Endothelial cell of umbilical vein (primary cell): ENCODE measurements around the gene SERPINF2. TPM values are rescaled to one million over a fixed set of nuclear protein-coding genes. Genes with fewer than 3 reads are reported as not detected.
"Not testable (repeated sequence)": the region's sequence is repeated elsewhere in the genome, so short reads cannot be mapped to it uniquely, and the experiment has no call there.

Experiments used
- BruUV-seq: library from RNA; stranded (reverse); fragments of 400-500 nt; replicated peaks from 2 replicates; lab custom pipeline; 2021; lab: Mats Ljungman, UMichigan
- CTCF ChIA-PET: fragments of 300-600, 350-600 bp; sonication (Branson Sonifier 250); formaldehyde crosslinking; loops from one replicate; lab custom pipeline; 2021; ENCODE audit warnings: antibody characterized with exemption, inconsistent platforms; lab: Charles Lee
- POLR2A ChIA-PET: fragments of 300-600, 350-600 bp; sonication (Branson Sonifier 250); formaldehyde crosslinking; loops from one replicate; lab custom pipeline; 2021; ENCODE audit warnings: antibody characterized with exemption, inconsistent platforms; lab: Charles Lee
- DNase-seq: peaks from one replicate; pipeline ENCODE4 v3.0.0-alpha.2; 2011; ENCODE audit warnings: low read depth, low spot score
- FAIRE-seq: peaks from 2 replicates; lab custom pipeline; 2011; peaks lifted over from hg19 to GRCh38; lab: Jason Lieb, UNC
- H2AFZ ChIP-seq: 2 replicates; pipeline ENCODE4 v1.6.0; 2012; ENCODE audit warnings: low read depth, low read length, control low read depth, inconsistent platforms
- H3K27ac ChIP-seq: 2 replicates; pipeline ENCODE4 v1.5.1; 2011; ENCODE audit warnings: low read depth, mild to moderate bottlenecking, control low read depth, low read length, moderate library complexity; ENCODE audit not compliant: insufficient read depth
- H3K27me3 ChIP-seq, 2 experiments: 2 replicates each; pipeline versions ENCODE4 v1.6.0 to v1.6.1; 2011; ENCODE audit warnings: low read length in 2 of 2, mixed read lengths in 1 of 2; ENCODE audit not compliant: control insufficient read depth in 2 of 2, insufficient read depth in 2 of 2
- H3K36me3 ChIP-seq, 2 experiments: 2 replicates in 1 of 2; 3 replicates in 1 of 2; pipeline ENCODE4 v1.5.1; 2011; ENCODE audit warnings: low read length in 2 of 2, mild to moderate bottlenecking in 1 of 2, moderate library complexity in 1 of 2; ENCODE audit not compliant: control insufficient read depth in 2 of 2, insufficient read depth in 2 of 2; ENCODE audit errors: extremely low read depth in 1 of 2
- H3K4me1 ChIP-seq: 3 replicates; pipeline ENCODE4 v1.5.1; 2011; ENCODE audit warnings: mild to moderate bottlenecking, low read length; ENCODE audit not compliant: control insufficient read depth, insufficient read depth; ENCODE audit errors: extremely low read depth
- H3K4me2 ChIP-seq: 2 replicates; pipeline ENCODE4 v1.6.1; 2011; ENCODE audit warnings: low read length, control low read depth, mixed read lengths; ENCODE audit not compliant: insufficient read depth
- H3K4me3 ChIP-seq, 3 experiments: fragments of 200-600 bp in 1 of 3; sonication (generic), shearing (Covaris generic) in 1 of 3; replicated peaks in 1 of 3; 2 replicates each; pipeline ENCODE4 v1.5.1; 2011 to 2016; ENCODE audit warnings: control low read depth in 3 of 3, low read length in 3 of 3, mild to moderate bottlenecking in 2 of 3, inconsistent platforms in 1 of 3, low read depth in 1 of 3, moderate library complexity in 1 of 3; ENCODE audit not compliant: insufficient read depth in 1 of 3
- H3K79me2 ChIP-seq: 2 replicates; pipeline ENCODE4 v1.6.0; 2012; ENCODE audit warnings: low read length, inconsistent platforms; ENCODE audit not compliant: control insufficient read depth, insufficient read depth
- H3K9ac ChIP-seq: replicated peaks from 2 replicates; pipeline ENCODE3; 2011; ENCODE audit warnings: low read length, control low read depth; ENCODE audit not compliant: insufficient read depth; ENCODE audit errors: extremely low read depth
- H3K9me1 ChIP-seq: replicated peaks from 3 replicates; pipeline ENCODE4 v1.6.0; 2011; ENCODE audit warnings: mild to moderate bottlenecking, low read length; ENCODE audit not compliant: control insufficient read depth, insufficient read depth; ENCODE audit errors: extremely low read depth
- H3K9me3 ChIP-seq: replicated peaks from 2 replicates; pipeline ENCODE4 v1.5.1; 2012; ENCODE audit warnings: low read length, inconsistent platforms; ENCODE audit not compliant: control insufficient read depth, insufficient read depth
- H4K20me1 ChIP-seq: replicated peaks from 2 replicates; pipeline ENCODE3; 2011; ENCODE audit warnings: mild to moderate bottlenecking, low read length; ENCODE audit not compliant: control insufficient read depth, insufficient read depth; ENCODE audit errors: extremely low read depth
- GATA2 ChIP-seq: IDR thresholded peaks from 2 replicates; pipeline ENCODE4 v1.7.0; 2011; ENCODE audit warnings: low read depth, mild to moderate bottlenecking, moderate library complexity, mixed read lengths, low read length; ENCODE audit not compliant: insufficient read length, insufficient read depth
- dilution Hi-C: fragments of 300-500 bp; cut with MboI; formaldehyde crosslinking; loops from one replicate; pipeline ENCODE4 v1.15.0; 2019; ENCODE audit warnings: low sequenced_read_pairs; ENCODE audit not compliant: extremely low pct_ligation_motif_present
- intact Hi-C: fragments of 100-400 bp; cut with micrococcal nuclease; formaldehyde crosslinking; loops from one replicate; pipeline ENCODE4 v1.10.0; 2022
- polyA plus RNA-seq, 4 experiments: library from polyadenylated mRNA; depleted of rRNA in 3 of 4; stranded (reverse) in 3 of 4; unstranded in 1 of 4; fragments of >200 nt; gene quantifications; 2 replicates each; pipeline versions ENCODE4 v1.2.1 to v1.2.3, GENCODE V29; 2011 to 2012; ENCODE audit warnings: missing spikeins in 1 of 4
- total RNA-seq: library from RNA; stranded (reverse); gene quantifications from 2 replicates; pipeline ENCODE4 v1.2.3, GENCODE V29; 2021
- TF ChIP-seq, protein P1 (sequence below): IDR thresholded peaks from 2 replicates; pipeline ENCODE4 v1.6.1; 2011; ENCODE audit not compliant: insufficient read depth, insufficient read length
- TF ChIP-seq, protein P2 (sequence below), 2 donors: IDR thresholded peaks; 1 replicate in 1 of 2; 2 replicates in 1 of 2; pipeline ENCODE4 v1.5.1; 2011; ENCODE audit warnings: low read length in 2 of 2, mild to moderate bottlenecking in 2 of 2, moderate library complexity in 2 of 2, control low read depth in 1 of 2, inconsistent platforms in 1 of 2, low read depth in 1 of 2; ENCODE audit not compliant: insufficient read depth in 1 of 2; ENCODE audit errors: extremely low read depth in 1 of 2

The SERPINF2 gene
- total and polyA plus RNA-seq, 2 donors (not counting 3 experiments of a cell fraction or from before 2014, with no cell fraction given): 0.03 TPM; not detected in 1

DNA sequence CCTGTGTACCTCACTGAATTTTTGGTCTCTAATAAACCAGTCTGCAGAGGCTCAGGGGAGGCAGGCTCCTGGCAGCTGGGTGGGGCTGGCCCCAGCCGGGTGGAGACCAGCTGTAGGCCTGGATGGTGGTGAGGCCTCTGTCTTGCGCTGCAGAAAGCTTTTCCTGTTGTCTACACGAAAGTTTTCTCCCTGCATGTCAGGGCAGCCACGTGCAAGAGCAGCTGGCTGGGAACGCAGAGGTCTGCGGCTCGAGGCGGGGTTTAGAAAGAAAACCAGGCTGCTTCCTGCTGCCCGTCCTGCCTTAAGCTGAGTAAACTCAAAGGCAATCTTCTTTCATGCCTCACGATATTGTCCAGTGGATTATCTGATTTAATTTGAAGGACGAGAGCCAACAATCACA, 21.6 kb downstream of the SERPINF2 start:
- TF ChIP-seq, protein P1, sequence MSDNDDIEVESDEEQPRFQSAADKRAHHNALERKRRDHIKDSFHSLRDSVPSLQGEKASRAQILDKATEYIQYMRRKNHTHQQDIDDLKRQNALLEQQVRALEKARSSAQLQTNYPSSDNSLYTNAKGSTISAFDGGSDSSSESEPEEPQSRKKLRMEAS: peak; percentile 63
- no peak for TF ChIP-seq GATA2
- TF ChIP-seq, protein P2, sequence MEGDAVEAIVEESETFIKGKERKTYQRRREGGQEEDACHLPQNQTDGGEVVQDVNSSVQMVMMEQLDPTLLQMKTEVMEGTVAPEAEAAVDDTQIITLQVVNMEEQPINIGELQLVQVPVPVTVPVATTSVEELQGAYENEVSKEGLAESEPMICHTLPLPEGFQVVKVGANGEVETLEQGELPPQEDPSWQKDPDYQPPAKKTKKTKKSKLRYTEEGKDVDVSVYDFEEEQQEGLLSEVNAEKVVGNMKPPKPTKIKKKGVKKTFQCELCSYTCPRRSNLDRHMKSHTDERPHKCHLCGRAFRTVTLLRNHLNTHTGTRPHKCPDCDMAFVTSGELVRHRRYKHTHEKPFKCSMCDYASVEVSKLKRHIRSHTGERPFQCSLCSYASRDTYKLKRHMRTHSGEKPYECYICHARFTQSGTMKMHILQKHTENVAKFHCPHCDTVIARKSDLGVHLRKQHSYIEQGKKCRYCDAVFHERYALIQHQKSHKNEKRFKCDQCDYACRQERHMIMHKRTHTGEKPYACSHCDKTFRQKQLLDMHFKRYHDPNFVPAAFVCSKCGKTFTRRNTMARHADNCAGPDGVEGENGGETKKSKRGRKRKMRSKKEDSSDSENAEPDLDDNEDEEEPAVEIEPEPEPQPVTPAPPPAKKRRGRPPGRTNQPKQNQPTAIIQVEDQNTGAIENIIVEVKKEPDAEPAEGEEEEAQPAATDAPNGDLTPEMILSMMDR (IDR thresholded peaks at IDR 0.05; ENCODE audit: extremely low read depth in 1 of 2, insufficient read depth in 1 of 2, low read depth in 1 of 2, low read length in 2 of 2): no peak
- Histone ChIP-seq H3K27me3 (no peaks in the 10 kb centered on the region), H3K4me1 (peaks cover 4% of the 10 kb centered on the region), H3K4me2 (peak overlapping the region; percentile 21), H3K36me3 (no peaks in the 10 kb centered on the region), H3K9me1 (no peaks in the 10 kb centered on the region), H3K79me2 (no peaks in the 10 kb centered on the region), H2AFZ (peak overlapping the region; percentile 91), H3K9ac (no peak overlapping the region), H3K9me3 (no peaks in the 10 kb centered on the region), H3K4me3 (no peak overlapping the region), H3K27ac (no peak overlapping the region), H4K20me1 (no peaks in the 10 kb centered on the region)
- DNase-seq: peak; percentile 89
- no TSS peak for BruUV-seq
- POLR2A ChIA-PET: interaction anchor here (0.8 kb wide), 1 partner anchor 47 kb away, joined by 3 read pairs; no protein-coding TSS in a partner anchor
- FAIRE-seq: peak; percentile 88
- CTCF ChIA-PET: interaction anchor here (1.0 to 2.4 kb wide), 6 partner anchors 10 to 45 kb away, joined by 3 to 9 read pairs (median 6); no protein-coding TSS in a partner anchor
- dilution Hi-C loops (no loop called here), intact Hi-C loops (no loop called here)

DNA sequence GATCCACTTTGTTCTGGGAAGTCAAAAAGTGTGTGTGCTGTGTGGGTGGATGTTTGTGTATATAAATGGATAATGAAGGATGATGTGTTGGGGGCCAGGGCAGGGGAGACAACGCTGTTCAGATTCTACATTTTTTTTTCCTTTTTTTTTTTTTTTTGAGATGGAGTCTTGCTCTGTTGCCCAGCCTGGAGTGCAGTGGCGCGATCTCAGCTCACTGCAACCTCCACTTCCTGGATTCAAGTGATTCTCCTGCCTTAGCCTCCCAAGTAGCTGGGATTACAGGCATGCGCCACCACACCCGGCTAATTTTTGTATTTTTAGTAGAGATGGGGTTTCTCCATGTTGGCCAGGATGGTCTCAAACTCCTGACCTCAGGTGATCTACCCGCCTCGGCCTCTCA, 22.0 kb downstream of the SERPINF2 start:
- H3K79me2 ChIP-seq, H3K9me1 ChIP-seq, H3K4me3 ChIP-seq, dilution Hi-C loops, DNase-seq, intact Hi-C loops, FAIRE-seq, H3K27me3 ChIP-seq, H3K9ac ChIP-seq, H3K9me3 ChIP-seq, H3K36me3 ChIP-seq, H3K27ac ChIP-seq, BruUV-seq, H3K4me1 ChIP-seq, H4K20me1 ChIP-seq, H3K4me2 ChIP-seq: not testable (repeated sequence)
- ChIA-PET POLR2A (interaction anchor here (0.8 kb wide), 1 partner anchor 48 kb away, joined by 3 read pairs; no protein-coding TSS in a partner anchor), CTCF (interaction anchor here (0.7 to 2.4 kb wide), 7 partner anchors 11 to 80 kb away, joined by 3 to 9 read pairs (median 5); no protein-coding TSS in a partner anchor)
- H2AFZ ChIP-seq: peak overlapping the region; percentile 91
